IMR-90 (cell line): Measurements from ENCODE around the gene FBXW12. TPM values are rescaled to one million over a fixed set of nuclear protein-coding genes. Genes with fewer than 3 reads are reported as not detected.

Experiments
- ATAC-seq: fragments of 200-7000 bp; cut with Tn5 transposase; 2 replicates; pipeline ENCODE4 v1.9.1; 2020; ENCODE audit warnings: low read depth, mild to moderate bottlenecking, moderate library complexity
- BruUV-seq: library from RNA; stranded (reverse); fragments of 400-500 nt; replicated peaks from 2 replicates; lab custom pipeline; 2021; lab: Mats Ljungman, UMichigan
- CTCF ChIA-PET: fragments of 300-600 bp; formaldehyde crosslinking; extraction: SDS; loops from one replicate; lab custom pipeline; 2021; ENCODE audit warnings: antibody characterized with exemption; lab: Yijun Ruan, JAX
- POLR2A ChIA-PET: fragments of 300-600 bp; sonication (Branson Sonifier 250); formaldehyde crosslinking; loops from one replicate; lab custom pipeline; 2022; ENCODE audit warnings: antibody characterized with exemption; ENCODE audit not compliant: unreplicated experiment; lab: Charles Lee
- DNase-seq: peaks from one replicate; pipeline ENCODE4 v3.0.0; 2013
- H2AFZ ChIP-seq: replicated peaks from 2 replicates; pipeline ENCODE3; 2013; ENCODE audit warnings: low read length, mild to moderate bottlenecking; ENCODE audit not compliant: poor library complexity
- H2AK5ac ChIP-seq: 2 replicates; pipeline ENCODE4 v1.6.1; 2013; ENCODE audit warnings: low read depth, low read length, inconsistent platforms
- H2AK9ac ChIP-seq: replicated peaks from 2 replicates; pipeline ENCODE3; 2013; ENCODE audit warnings: mild to moderate bottlenecking, low read depth, low read length, moderate library complexity; ENCODE audit not compliant: poor library complexity
- H2BK120ac ChIP-seq: 2 replicates; pipeline ENCODE4 v1.6.1; 2013; ENCODE audit warnings: low read depth, low read length, inconsistent platforms
- H2BK15ac ChIP-seq: 3 replicates; pipeline ENCODE4 v1.6.1; 2013; ENCODE audit warnings: low read depth, low read length, inconsistent platforms
- H2BK20ac ChIP-seq: 2 replicates; pipeline ENCODE4 v1.6.1; 2013; ENCODE audit warnings: low read depth, mild to moderate bottlenecking, inconsistent platforms, low read length, moderate library complexity
- H2BK5ac ChIP-seq: 2 replicates; pipeline ENCODE4 v1.6.1; 2013; ENCODE audit warnings: mild to moderate bottlenecking, low read depth, low read length, inconsistent platforms; ENCODE audit not compliant: poor library complexity, severe bottlenecking
- H3K14ac ChIP-seq: replicated peaks from 2 replicates; pipeline ENCODE4 v1.6.1; 2013; ENCODE audit warnings: low read depth, low read length, inconsistent platforms
- H3K18ac ChIP-seq: 2 replicates; pipeline ENCODE4 v1.6.1; 2013; ENCODE audit warnings: low read depth, low read length, control low read depth
- H3K23ac ChIP-seq: 2 replicates; pipeline ENCODE4 v1.6.1; 2013; ENCODE audit warnings: low read depth, low read length, inconsistent platforms
- H3K27ac ChIP-seq: 2 replicates; pipeline ENCODE4 v1.5.1; 2013; ENCODE audit warnings: mild to moderate bottlenecking, control low read depth, low read length; ENCODE audit not compliant: insufficient read depth
- H3K27me3 ChIP-seq: 2 replicates; pipeline ENCODE4 v1.6.1; 2013; ENCODE audit warnings: low read length; ENCODE audit not compliant: control insufficient read depth, insufficient read depth
- H3K36me3 ChIP-seq: 2 replicates; pipeline ENCODE4 v1.6.1; 2013; ENCODE audit warnings: low read length, mixed read lengths; ENCODE audit not compliant: control insufficient read depth, insufficient read depth
- H3K4ac ChIP-seq: 2 replicates; pipeline ENCODE4 v1.6.1; 2013; ENCODE audit warnings: low read depth, low read length, inconsistent platforms
- H3K4me1 ChIP-seq: 2 replicates; pipeline ENCODE4 v1.6.1; 2013; ENCODE audit warnings: low read length, mixed read lengths; ENCODE audit not compliant: control insufficient read depth, insufficient read depth
- H3K4me2 ChIP-seq: 2 replicates; pipeline ENCODE4 v1.6.1; 2013; ENCODE audit warnings: low read depth, mild to moderate bottlenecking, control low read depth, low read length, moderate library complexity
- H3K4me3 ChIP-seq: 2 replicates; pipeline ENCODE4 v1.5.1; 2013; ENCODE audit warnings: low read depth, mild to moderate bottlenecking, control low read depth, low read length, moderate library complexity; ENCODE audit not compliant: insufficient read depth
- H3K56ac ChIP-seq: 2 replicates; pipeline ENCODE4 v1.6.1; 2013; ENCODE audit warnings: low read length, inconsistent platforms; ENCODE audit not compliant: insufficient read depth; ENCODE audit errors: extremely low read depth
- H3K79me1 ChIP-seq, 2 experiments: 2 replicates each; pipeline ENCODE4 v1.6.1; 2013; ENCODE audit warnings: low read length in 2 of 2, inconsistent platforms in 1 of 2, low read depth in 1 of 2
- H3K9ac ChIP-seq: 2 replicates; pipeline ENCODE4 v1.6.1; 2013; ENCODE audit warnings: low read depth, low read length, control low read depth
- H3K9me1 ChIP-seq: 2 replicates; pipeline ENCODE4 v1.6.1; 2013; ENCODE audit warnings: low read length, inconsistent platforms; ENCODE audit not compliant: insufficient read depth
- H3K9me3 ChIP-seq: 2 replicates; pipeline ENCODE4 v1.6.1; 2013; ENCODE audit warnings: low read length; ENCODE audit not compliant: control insufficient read depth, insufficient read depth
- H4K20me1 ChIP-seq: 2 replicates; pipeline ENCODE4 v1.6.1; 2013; ENCODE audit warnings: low read length, inconsistent platforms; ENCODE audit not compliant: insufficient read depth
- H4K5ac ChIP-seq: 2 replicates; pipeline ENCODE4 v1.6.1; 2013; ENCODE audit warnings: mild to moderate bottlenecking, low read depth, low read length, control low read depth
- H4K8ac ChIP-seq, 2 experiments: 2 replicates each; pipeline ENCODE4 v1.6.1; 2013; ENCODE audit warnings: low read depth in 2 of 2, low read length in 2 of 2, control low read depth in 1 of 2, inconsistent platforms in 1 of 2
- H4K91ac ChIP-seq: 2 replicates; pipeline ENCODE4 v1.6.1; 2013; ENCODE audit warnings: low read depth, low read length, inconsistent platforms; ENCODE audit not compliant: insufficient read depth
- BHLHE40 ChIP-seq: fragments of 150-350 bp; IDR thresholded peaks from 2 replicates; pipeline ENCODE4 v1.6.1; 2016; ENCODE audit warnings: mild to moderate bottlenecking, low read depth, low read length
- CEBPB ChIP-seq: IDR thresholded peaks from 2 replicates; pipeline ENCODE4 v1.6.1; 2012; ENCODE audit warnings: low read depth, low read length, improper control_type of control experiment
- FOS ChIP-seq: fragments of 150-350 bp; IDR thresholded peaks from 2 replicates; pipeline ENCODE4 v1.6.1; 2016; ENCODE audit warnings: low read depth, low read length
- MXI1 ChIP-seq: IDR thresholded peaks from 2 replicates; pipeline ENCODE4 v1.6.1; 2012; ENCODE audit warnings: low read depth, mild to moderate bottlenecking, low read length, moderate library complexity, borderline replicate concordance
- NFE2L2 ChIP-seq: fragments of 150-350 bp; IDR thresholded peaks from 2 replicates; pipeline ENCODE4 v1.6.1; 2016; ENCODE audit warnings: low read depth, mild to moderate bottlenecking, low read length
- POLR2A ChIP-seq: IDR thresholded peaks from 2 replicates; pipeline ENCODE4 v1.6.1; 2012; ENCODE audit warnings: mild to moderate bottlenecking, low read depth, low read length
- RAD21 ChIP-seq: IDR thresholded peaks from 2 replicates; pipeline ENCODE4 v1.6.1; 2012; ENCODE audit warnings: low read length, improper control_type of control experiment
- RCOR1 ChIP-seq: IDR thresholded peaks from 2 replicates; pipeline ENCODE4 v1.6.1; 2012; ENCODE audit warnings: mild to moderate bottlenecking, low read length, improper control_type of control experiment; ENCODE audit not compliant: insufficient replicate concordance
- RFX5 ChIP-seq: IDR thresholded peaks from 2 replicates; pipeline ENCODE4 v1.8.0; 2012; ENCODE audit warnings: low read depth, mild to moderate bottlenecking, low read length, moderate library complexity
- WGBS, 2 experiments: methylation state at CpG; one replicate each; pipeline versions ENCODE4 v1.1.5 to v1.1.7; 2013; ENCODE audit warnings: missing lambda C conversion rate in 2 of 2; ENCODE audit not compliant: insufficient read length in 1 of 2; ENCODE audit errors: extremely low coverage in 2 of 2; 5-methylcytosine and 5-hydroxymethylcytosine counted together
- dilution Hi-C: fragments of 300-500 bp; cut with HindIII; formaldehyde crosslinking; loops from one replicate; pipeline ENCODE4 v1.14.3; 2018; ENCODE audit warnings: low sequenced_read_pairs; ENCODE audit not compliant: unreplicated experiment
- in situ Hi-C: fragments of 300-500 bp; cut with MboI; formaldehyde crosslinking; loops from 3 replicates; pipeline ENCODE4 v1.14.3; 2019; ENCODE audit warnings: low sequenced_read_pairs, inconsistent platforms, mixed read lengths
- intact Hi-C: fragments of 100-400 bp; cut with micrococcal nuclease; formaldehyde crosslinking; loops from 2 replicates; pipeline ENCODE4 v1.10.0; 2022
- polyA plus RNA-seq, 3 experiments: library from polyadenylated mRNA; depleted of rRNA; stranded (reverse); fragments of >200 nt; gene quantifications; 2 replicates each; pipeline ENCODE4 v1.2.3, GENCODE V29; 2012; ENCODE audit warnings: low replicate concordance in 1 of 3
- total RNA-seq: library from RNA; depleted of rRNA; stranded (reverse); fragments of >200 nt; gene quantifications from 2 replicates; pipeline ENCODE4 v1.2.3, GENCODE V29; 2012
- TF ChIP-seq, protein P1 (sequence below): fragments of 150-350 bp; IDR thresholded peaks from 2 replicates; pipeline ENCODE4 v1.6.1; 2017; ENCODE audit warnings: mild to moderate bottlenecking, antibody characterized with exemption, low read length, low read depth
- TF ChIP-seq, protein P2 (sequence below): fragments of 150-350 bp; IDR thresholded peaks from 2 replicates; pipeline ENCODE4 v1.6.1; 2016; ENCODE audit warnings: low read depth, mild to moderate bottlenecking, low read length, moderate library complexity, borderline replicate concordance
- TF ChIP-seq, protein P3 (sequence below): conservative IDR thresholded peaks from 2 replicates; pipeline ENCODE4 v1.5.1; 2012; ENCODE audit warnings: mild to moderate bottlenecking, low read depth, low read length, improper control_type of control experiment

The FBXW12 gene
- total and polyA plus RNA-seq, 2 of the 4 experiments (the other 2 are of a cell fraction) = not detected

DNA sequence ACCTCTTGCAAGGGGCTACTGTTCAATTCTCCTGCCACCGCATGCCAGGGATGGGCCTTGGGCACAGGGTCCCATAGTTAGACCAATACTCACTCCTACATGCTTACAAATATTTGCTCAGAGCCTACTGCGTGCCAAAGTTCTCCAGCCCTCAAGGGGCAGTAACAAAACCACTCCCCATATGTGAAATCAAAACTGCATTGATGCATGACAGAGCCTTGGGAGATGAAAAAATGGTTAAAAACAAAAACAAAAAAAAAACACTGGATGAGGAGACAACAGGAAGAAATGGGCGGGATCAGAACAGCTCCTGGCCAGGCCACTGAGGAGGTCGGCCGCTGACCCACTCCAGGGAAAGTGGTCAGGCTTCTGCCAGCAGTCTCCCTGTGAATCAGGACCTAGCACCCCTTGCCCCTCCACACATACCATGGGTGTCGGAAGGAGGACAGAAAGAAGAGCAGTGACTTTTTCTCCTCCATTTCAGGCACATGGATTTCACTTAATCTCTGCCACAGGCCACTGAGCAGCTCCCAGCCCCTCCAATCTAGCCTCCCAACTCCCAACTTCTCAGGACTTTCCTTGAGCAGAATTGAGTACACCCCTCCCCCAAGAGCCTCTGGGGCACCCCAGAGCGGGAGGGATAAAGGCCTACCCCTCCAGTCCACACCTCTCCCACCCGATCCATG lies 55.1 kb downstream of the FBXW12 start:
- in situ Hi-C loops = no loop called here
- DNase-seq = no peak

More for the DNA sequence above, 55.1 kb downstream of the FBXW12 start:
- H3K36me3 ChIP-seq = peaks cover 8% of the 10 kb centered on the region
- intact Hi-C loops = no loop called here
- H3K14ac ChIP-seq = peak overlapping the region; percentile 40; the same call in 1 of the 2 replicates
- dilution Hi-C loops = no loop called here
- no peaks in the 10 kb centered on the region for H3K27me3 ChIP-seq
- POLR2A ChIA-PET = no interaction called here
- H2BK15ac ChIP-seq = no peak overlapping the region
- peak overlapping the region; percentile 16; the same call in 1 of the 2 replicates for H3K4ac ChIP-seq
- H3K18ac ChIP-seq = no peak overlapping the region
- H2AK9ac ChIP-seq = peak overlapping the region; percentile 75
- no peak overlapping the region for H4K8ac ChIP-seq
- H3K4me3 ChIP-seq = no peak overlapping the region
- peak overlapping the region; percentile 64 for H2AFZ ChIP-seq
- no peak overlapping the region for H3K9ac ChIP-seq
- no peaks in the 10 kb centered on the region for H3K9me3 ChIP-seq
- no peak for ATAC-seq
- peaks cover 29% of the 10 kb centered on the region for H3K4me1 ChIP-seq
- no peak overlapping the region for H4K91ac ChIP-seq
- H3K9me1 ChIP-seq = peaks cover 16% of the 10 kb centered on the region
- 78% methylated on average over 1 of the region's 8 CpGs; no CpG with 5 or more reads in 1 of the 2 experiments for WGBS, 2 experiments
- BruUV-seq = no TSS peak
- H2BK120ac ChIP-seq = no peak overlapping the region
- no peak overlapping the region for H3K27ac ChIP-seq
- CTCF ChIA-PET = no interaction called here
- peak overlapping the region; percentile 64; the same call in 1 of the 2 replicates for H2AK5ac ChIP-seq
- H3K79me1 ChIP-seq = peaks cover 25 to 59% of the 10 kb centered on the region in 2 experiments; a peak in 3 of 4 replicates
- H2BK20ac ChIP-seq = no peak overlapping the region
- no peak overlapping the region for H4K5ac ChIP-seq
- no peak overlapping the region; the same call in 1 of the 2 replicates for H3K4me2 ChIP-seq
- no peak overlapping the region for H2BK5ac ChIP-seq
- H4K20me1 ChIP-seq = peaks cover 30% of the 10 kb centered on the region
- no peak overlapping the region for H3K56ac ChIP-seq
- H3K23ac ChIP-seq = 0 out of 2 replicates have a peak overlapping the region, but pooled peaks have one; percentile 62
- TF ChIP-seq, protein P1, sequence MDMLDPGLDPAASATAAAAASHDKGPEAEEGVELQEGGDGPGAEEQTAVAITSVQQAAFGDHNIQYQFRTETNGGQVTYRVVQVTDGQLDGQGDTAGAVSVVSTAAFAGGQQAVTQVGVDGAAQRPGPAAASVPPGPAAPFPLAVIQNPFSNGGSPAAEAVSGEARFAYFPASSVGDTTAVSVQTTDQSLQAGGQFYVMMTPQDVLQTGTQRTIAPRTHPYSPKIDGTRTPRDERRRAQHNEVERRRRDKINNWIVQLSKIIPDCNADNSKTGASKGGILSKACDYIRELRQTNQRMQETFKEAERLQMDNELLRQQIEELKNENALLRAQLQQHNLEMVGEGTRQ = no peak
- TF ChIP-seq NFE2L2 = no peak
- TF ChIP-seq CEBPB = no peak
- TF ChIP-seq, protein P2, sequence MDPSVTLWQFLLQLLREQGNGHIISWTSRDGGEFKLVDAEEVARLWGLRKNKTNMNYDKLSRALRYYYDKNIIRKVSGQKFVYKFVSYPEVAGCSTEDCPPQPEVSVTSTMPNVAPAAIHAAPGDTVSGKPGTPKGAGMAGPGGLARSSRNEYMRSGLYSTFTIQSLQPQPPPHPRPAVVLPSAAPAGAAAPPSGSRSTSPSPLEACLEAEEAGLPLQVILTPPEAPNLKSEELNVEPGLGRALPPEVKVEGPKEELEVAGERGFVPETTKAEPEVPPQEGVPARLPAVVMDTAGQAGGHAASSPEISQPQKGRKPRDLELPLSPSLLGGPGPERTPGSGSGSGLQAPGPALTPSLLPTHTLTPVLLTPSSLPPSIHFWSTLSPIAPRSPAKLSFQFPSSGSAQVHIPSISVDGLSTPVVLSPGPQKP = no peak
- no peak for TF ChIP-seq RFX5
- no peak for TF ChIP-seq BHLHE40
- TF ChIP-seq MXI1 = no peak
- TF ChIP-seq RAD21 = no peak
- TF ChIP-seq, protein P3, sequence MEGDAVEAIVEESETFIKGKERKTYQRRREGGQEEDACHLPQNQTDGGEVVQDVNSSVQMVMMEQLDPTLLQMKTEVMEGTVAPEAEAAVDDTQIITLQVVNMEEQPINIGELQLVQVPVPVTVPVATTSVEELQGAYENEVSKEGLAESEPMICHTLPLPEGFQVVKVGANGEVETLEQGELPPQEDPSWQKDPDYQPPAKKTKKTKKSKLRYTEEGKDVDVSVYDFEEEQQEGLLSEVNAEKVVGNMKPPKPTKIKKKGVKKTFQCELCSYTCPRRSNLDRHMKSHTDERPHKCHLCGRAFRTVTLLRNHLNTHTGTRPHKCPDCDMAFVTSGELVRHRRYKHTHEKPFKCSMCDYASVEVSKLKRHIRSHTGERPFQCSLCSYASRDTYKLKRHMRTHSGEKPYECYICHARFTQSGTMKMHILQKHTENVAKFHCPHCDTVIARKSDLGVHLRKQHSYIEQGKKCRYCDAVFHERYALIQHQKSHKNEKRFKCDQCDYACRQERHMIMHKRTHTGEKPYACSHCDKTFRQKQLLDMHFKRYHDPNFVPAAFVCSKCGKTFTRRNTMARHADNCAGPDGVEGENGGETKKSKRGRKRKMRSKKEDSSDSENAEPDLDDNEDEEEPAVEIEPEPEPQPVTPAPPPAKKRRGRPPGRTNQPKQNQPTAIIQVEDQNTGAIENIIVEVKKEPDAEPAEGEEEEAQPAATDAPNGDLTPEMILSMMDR = no peak
- TF ChIP-seq POLR2A = no peak
- TF ChIP-seq RCOR1 = no peak
- no peak for TF ChIP-seq FOS
